Esophagus (tissue), 2 donors: ENCODE measurements around the gene SCRT2. TPM values are rescaled to one million over a fixed set of nuclear protein-coding genes. Genes with fewer than 3 reads are reported as not detected.

Experiments used
- H3K27ac ChIP-seq, 2 donors: one replicate each; pipeline ENCODE4 v1.5.1; 2013; ENCODE audit warnings: low read depth in 2 of 2, mild to moderate bottlenecking in 2 of 2, inconsistent platforms in 1 of 2, low read length in 1 of 2, moderate library complexity in 1 of 2
- H3K27me3 ChIP-seq, 2 donors: one replicate each; pipeline ENCODE4 v1.6.1; 2013; ENCODE audit warnings: low read length in 2 of 2, control low read depth in 1 of 2, mild to moderate bottlenecking in 1 of 2; ENCODE audit not compliant: insufficient read depth in 2 of 2, control insufficient read depth in 1 of 2
- H3K36me3 ChIP-seq, 2 donors: one replicate each; pipeline ENCODE4 v1.6.1; 2013; ENCODE audit warnings: low read length in 1 of 2; ENCODE audit not compliant: control insufficient read depth in 2 of 2, insufficient read depth in 2 of 2
- H3K4me1 ChIP-seq, 2 donors: one replicate each; pipeline ENCODE4 v1.6.1; 2013; ENCODE audit warnings: low read length in 1 of 2; ENCODE audit not compliant: control insufficient read depth in 2 of 2, insufficient read depth in 2 of 2
- H3K4me3 ChIP-seq, 2 donors: one replicate each; pipeline ENCODE4 v1.5.1; 2013; ENCODE audit warnings: low read length in 2 of 2, mild to moderate bottlenecking in 2 of 2, low read depth in 1 of 2, moderate library complexity in 1 of 2
- H3K9me3 ChIP-seq, 2 donors: one replicate each; pipeline ENCODE4 v1.6.1; 2013; ENCODE audit warnings: mild to moderate bottlenecking in 2 of 2, low read depth in 1 of 2, low read length in 1 of 2, moderate library complexity in 1 of 2; ENCODE audit not compliant: control insufficient read depth in 2 of 2, insufficient read depth in 1 of 2
- WGBS, 2 donors: extraction: QIAGEN DNeasy Blood & Tissue Kit; methylation state at CpG; one replicate each; pipeline ENCODE4 v1.1.7; 2013; 5-methylcytosine and 5-hydroxymethylcytosine counted together
- polyA plus RNA-seq, 2 donors: library from polyadenylated mRNA; stranded (reverse); fragments of 200-250 nt; gene quantifications; one replicate each; pipeline ENCODE4 v1.2.3, GENCODE V29; 2013
- donor health status: healthy with polysubstance abuse.
- donor health status: Bipolar disorder and iron deficiency.

Gene SCRT2
- polyA plus RNA-seq, 2 donors = not detected

- Histone ChIP-seq H3K9me3 (peaks cover 0 to 4% of the 10 kb centered on the region in 2 donors), H3K4me3 (no peak overlapping the region), H3K27ac (no peak overlapping the region), H3K27me3 (peaks cover 8 to 22% of the 10 kb centered on the region in 2 donors), H3K4me1 (peaks cover 0 to 5% of the 10 kb centered on the region in 2 donors), H3K36me3 (no peaks in the 10 kb centered on the region)
- WGBS, 2 donors = 50 to 62% methylated on average over 3 of the region's 3 CpGs
Observed at GRCh38 chr20:676967-677366, 1.4 kb upstream of the SCRT2 start.

- 1 to 5% methylated on average over 23 to 24 of the region's 24 CpGs for WGBS, 2 donors
- H3K4me3 ChIP-seq = no peak overlapping the region
- peaks cover 0 to 5% of the 10 kb centered on the region in 2 donors for H3K4me1 ChIP-seq
- no peak overlapping the region for H3K27ac ChIP-seq
- H3K27me3 ChIP-seq = peaks cover 8 to 22% of the 10 kb centered on the region in 2 donors
- H3K36me3 ChIP-seq = no peaks in the 10 kb centered on the region
- H3K9me3 ChIP-seq = peaks cover 0 to 4% of the 10 kb centered on the region in 2 donors
Observed at GRCh38 chr20:676315-676937, 824 bp upstream of the SCRT2 start.

GRCh38 chr20:675033-675452 lies 559 bp downstream of the SCRT2 start:
- peaks cover 0 to 4% of the 10 kb centered on the region in 2 donors for H3K9me3 ChIP-seq
- no peaks in the 10 kb centered on the region for H3K36me3 ChIP-seq
- H3K27ac ChIP-seq = no peak overlapping the region
- H3K4me3 ChIP-seq = no peak overlapping the region
- WGBS, 2 donors = 5 to 6% methylated on average over 24 to 25 of the region's 25 CpGs
- peaks cover 0 to 5% of the 10 kb centered on the region in 2 donors for H3K4me1 ChIP-seq
- peaks cover 8 to 22% of the 10 kb centered on the region in 2 donors for H3K27me3 ChIP-seq

- H3K27me3 ChIP-seq = peaks cover 7 to 22% of the 10 kb centered on the region in 2 donors
- no peak overlapping the region for H3K27ac ChIP-seq
- WGBS, 2 donors = 44 to 51% methylated on average over 3 of the region's 3 CpGs
- H3K4me1 ChIP-seq = peaks cover 0 to 5% of the 10 kb centered on the region in 2 donors
- H3K36me3 ChIP-seq = no peaks in the 10 kb centered on the region
- H3K4me3 ChIP-seq = no peak overlapping the region
- H3K9me3 ChIP-seq = peaks cover 2 to 4% of the 10 kb centered on the region in 2 donors
Observed at GRCh38 chr20:673603-674001, 2.0 kb downstream of the SCRT2 start.

- no peaks in the 10 kb centered on the region for H3K36me3 ChIP-seq
- peaks cover 0 to 5% of the 10 kb centered on the region in 2 donors for H3K4me1 ChIP-seq
- H3K27me3 ChIP-seq = peaks cover 5 to 22% of the 10 kb centered on the region in 2 donors
- H3K9me3 ChIP-seq = peaks cover 2 to 4% of the 10 kb centered on the region in 2 donors
- WGBS, 2 donors = 28 to 29% methylated on average over 7 of the region's 7 CpGs
- H3K4me3 ChIP-seq = no peak overlapping the region
- no peak overlapping the region for H3K27ac ChIP-seq
Observed at GRCh38 chr20:672963-673602, 2.5 kb downstream of the SCRT2 start.

- H3K27me3 ChIP-seq = peaks cover 5 to 16% of the 10 kb centered on the region in 2 donors
- peaks cover 2 to 4% of the 10 kb centered on the region in 2 donors for H3K9me3 ChIP-seq
- H3K36me3 ChIP-seq = no peaks in the 10 kb centered on the region
- H3K4me3 ChIP-seq = no peak overlapping the region
- WGBS, 2 donors = 51 to 61% methylated on average over 9 of the region's 9 CpGs
- no peak overlapping the region for H3K27ac ChIP-seq
- peaks cover 0 to 5% of the 10 kb centered on the region in 2 donors for H3K4me1 ChIP-seq
Observed at GRCh38 chr20:671252-672030, 4.2 kb downstream of the SCRT2 start.

- H3K27ac ChIP-seq = no peak overlapping the region
- no peaks in the 10 kb centered on the region for H3K4me1 ChIP-seq
- peaks cover 2% of the 10 kb centered on the region in 2 donors for H3K9me3 ChIP-seq
- whole genome bisulfite sequencing, 2 donors = 74 to 77% methylated on average over 7 of the region's 7 CpGs
- H3K36me3 ChIP-seq = no peaks in the 10 kb centered on the region
- no peak overlapping the region for H3K4me3 ChIP-seq
- H3K27me3 ChIP-seq = peaks cover 5 to 13% of the 10 kb centered on the region in 2 donors
Observed at GRCh38 chr20:669573-669972, 6.0 kb downstream of the SCRT2 start.

GRCh38 chr20:668638-669037 lies 7.0 kb downstream of the SCRT2 start:
- H3K36me3 ChIP-seq = no peaks in the 10 kb centered on the region
- no peaks in the 10 kb centered on the region for H3K4me1 ChIP-seq
- H3K4me3 ChIP-seq = no peak overlapping the region
- peaks cover 0 to 2% of the 10 kb centered on the region in 2 donors for H3K9me3 ChIP-seq
- H3K27me3 ChIP-seq = peaks cover 2 to 13% of the 10 kb centered on the region in 2 donors
- WGBS, 2 donors = 57 to 66% methylated on average over 3 of the region's 3 CpGs
- H3K27ac ChIP-seq = no peak overlapping the region

GRCh38 chr20:668050-668449 lies 7.6 kb downstream of the SCRT2 start:
- H3K9me3 ChIP-seq = peaks cover 0 to 2% of the 10 kb centered on the region in 2 donors
- peaks cover 0 to 12% of the 10 kb centered on the region in 2 donors for H3K27me3 ChIP-seq
- no peaks in the 10 kb centered on the region for H3K36me3 ChIP-seq
- H3K4me3 ChIP-seq = no peak overlapping the region
- H3K4me1 ChIP-seq = no peaks in the 10 kb centered on the region
- H3K27ac ChIP-seq = no peak overlapping the region
